C4-2B (cell line): ENCODE results near the gene CA12.
"Not testable (repeated sequence)": the region's sequence is repeated elsewhere in the genome, so short reads cannot be mapped to it uniquely, and the experiment has no call there.

Experiments
- H3K27ac ChIP-seq: fragments of 450-650 bp; 2 replicates; pipeline ENCODE4 v1.5.1; 2017
- CTCF ChIP-seq: fragments of 450-650 bp; conservative IDR thresholded peaks from 2 replicates; pipeline ENCODE4 v1.5.1; 2017; ENCODE audit warnings: mild to moderate bottlenecking
- ZFX ChIP-seq: fragments of 450-650 bp; IDR thresholded peaks from 2 replicates; pipeline ENCODE4 v1.6.1; 2017

Gene CA12

GRCh38 chr15:63350178-63350621 lies 31.4 kb downstream of the CA12 start:
- TF ChIP-seq CTCF (no peak), ZFX (no peak)
- peak overlapping the region; percentile 23 for H3K27ac ChIP-seq

GRCh38 chr15:63349621-63350020 lies 32.0 kb downstream of the CA12 start:
- peak overlapping the region; percentile 23 for H3K27ac ChIP-seq
- no peak for TF ChIP-seq ZFX
- TF ChIP-seq CTCF, result no peak

GRCh38 chr15:63349156-63349555 lies 32.5 kb downstream of the CA12 start:
- no peak overlapping the region for H3K27ac ChIP-seq
- TF ChIP-seq CTCF (no peak), ZFX (no peak)

GRCh38 chr15:63348392-63348791 lies 33.3 kb downstream of the CA12 start:
- TF ChIP-seq CTCF, result no peak
- TF ChIP-seq ZFX, result no peak
- peak overlapping the region; percentile 24; the same call in 1 of the 2 replicates for H3K27ac ChIP-seq

- TF ChIP-seq CTCF (no peak), ZFX (no peak)
- H3K27ac ChIP-seq, result no peak overlapping the region
Measured at GRCh38 chr15:63347074-63347857, 34.4 kb downstream of the CA12 start.

GRCh38 chr15:63345391-63345752 lies 36.3 kb downstream of the CA12 start:
- H3K27ac ChIP-seq, result no peak overlapping the region
- no peak for TF ChIP-seq CTCF
- TF ChIP-seq ZFX, result no peak

- no peak for TF ChIP-seq CTCF
- TF ChIP-seq ZFX, result no peak
- H3K27ac ChIP-seq, result no peak overlapping the region
Measured at GRCh38 chr15:63344731-63345390, 36.8 kb downstream of the CA12 start.

- H3K27ac ChIP-seq, result not testable (repeated sequence)
Measured at GRCh38 chr15:63342996-63343562, 38.6 kb downstream of the CA12 start.
